T-helper 2 cell treated with Interferon-gamma antibody and Interleukin-4, amounts not matched to agents 5 μg/mL and 100 μg/mL, for 36 hours (primary cell): ENCODE results near the gene DHCR7.

ENCODE experiments used
- DNase-seq: peaks from one replicate; pipeline ENCODE4 v3.0.0; 2021; ENCODE audit warnings: low spot score
- H3K27ac Mint-ChIP-seq: one replicate; pipeline ENCODE4 v1.8.0; 2021; ENCODE audit warnings: mild to moderate bottlenecking, mixed read lengths
- H3K27me3 Mint-ChIP-seq: one replicate; pipeline ENCODE4 v1.8.0; 2021; ENCODE audit warnings: low read depth, mixed read lengths
- H3K36me3 Mint-ChIP-seq: one replicate; pipeline ENCODE4 v1.8.0; 2021; ENCODE audit warnings: low read depth, mixed read lengths
- H3K4me1 Mint-ChIP-seq: one replicate; pipeline ENCODE4 v1.8.0; 2021; ENCODE audit warnings: low read depth, mixed read lengths
- H3K4me3 Mint-ChIP-seq: one replicate; pipeline ENCODE4 v1.8.0; 2022; ENCODE audit warnings: mild to moderate bottlenecking, moderate library complexity, mixed read lengths
- H3K9me3 Mint-ChIP-seq: one replicate; pipeline ENCODE4 v1.8.0; 2021; ENCODE audit warnings: mixed read lengths

The DHCR7 gene

GRCh38 chr11:71408826-71409225 is 39.4 kb downstream of the DHCR7 start:
- no peak overlapping the region for H3K4me3 Mint-ChIP-seq
- no peak overlapping the region for H3K27ac Mint-ChIP-seq
- H3K4me1 Mint-ChIP-seq = no peaks in the 10 kb centered on the region
- DNase-seq = no peak
- no peaks in the 10 kb centered on the region for H3K27me3 Mint-ChIP-seq
- no peaks in the 10 kb centered on the region for H3K36me3 Mint-ChIP-seq
- peaks cover 4% of the 10 kb centered on the region for H3K9me3 Mint-ChIP-seq

GRCh38 chr11:71407356-71407755 is 40.8 kb downstream of the DHCR7 start:
- Mint-ChIP-seq H3K9me3 (peaks cover 5% of the 10 kb centered on the region), H3K27ac (no peak overlapping the region), H3K36me3 (no peaks in the 10 kb centered on the region), H3K4me3 (no peak overlapping the region), H3K27me3 (no peaks in the 10 kb centered on the region), H3K4me1 (no peaks in the 10 kb centered on the region)
- DNase-seq = no peak

- Mint-ChIP-seq H3K27me3 (no peaks in the 10 kb centered on the region), H3K4me1 (no peaks in the 10 kb centered on the region), H3K9me3 (peaks cover 5% of the 10 kb centered on the region), H3K4me3 (no peak overlapping the region), H3K27ac (no peak overlapping the region), H3K36me3 (no peaks in the 10 kb centered on the region)
- no peak for DNase-seq
Measured at GRCh38 chr11:71406681-71407080, 41.5 kb downstream of the DHCR7 start.

- Mint-ChIP-seq H3K4me3 (no peak overlapping the region), H3K4me1 (no peaks in the 10 kb centered on the region), H3K36me3 (no peaks in the 10 kb centered on the region), H3K9me3 (peaks cover 5% of the 10 kb centered on the region), H3K27me3 (no peaks in the 10 kb centered on the region), H3K27ac (no peak overlapping the region)
- no peak for DNase-seq
Measured at GRCh38 chr11:71404209-71404608, 44.0 kb downstream of the DHCR7 start.

GRCh38 chr11:71402878-71403277 is 45.3 kb downstream of the DHCR7 start:
- Mint-ChIP-seq H3K27me3 (no peaks in the 10 kb centered on the region), H3K9me3 (peaks cover 5% of the 10 kb centered on the region), H3K27ac (no peak overlapping the region), H3K4me3 (no peak overlapping the region), H3K4me1 (no peaks in the 10 kb centered on the region), H3K36me3 (no peaks in the 10 kb centered on the region)
- DNase-seq = no peak

GRCh38 chr11:71400216-71400615 is 48.0 kb downstream of the DHCR7 start:
- H3K4me1 Mint-ChIP-seq = no peaks in the 10 kb centered on the region
- no peak overlapping the region for H3K4me3 Mint-ChIP-seq
- H3K9me3 Mint-ChIP-seq = peaks cover 5% of the 10 kb centered on the region
- no peaks in the 10 kb centered on the region for H3K27me3 Mint-ChIP-seq
- H3K36me3 Mint-ChIP-seq = no peaks in the 10 kb centered on the region
- H3K27ac Mint-ChIP-seq = no peak overlapping the region
- DNase-seq = no peak

GRCh38 chr11:71399341-71399740 is 48.9 kb downstream of the DHCR7 start:
- Mint-ChIP-seq H3K27me3 (no peaks in the 10 kb centered on the region), H3K9me3 (peaks cover 5% of the 10 kb centered on the region), H3K36me3 (no peaks in the 10 kb centered on the region), H3K4me3 (no peak overlapping the region), H3K27ac (no peak overlapping the region), H3K4me1 (no peaks in the 10 kb centered on the region)
- DNase-seq = no peak

- Mint-ChIP-seq H3K9me3 (no peaks in the 10 kb centered on the region), H3K4me1 (no peaks in the 10 kb centered on the region), H3K27ac (no peak overlapping the region), H3K36me3 (no peaks in the 10 kb centered on the region), H3K27me3 (no peaks in the 10 kb centered on the region), H3K4me3 (no peak overlapping the region)
- no peak for DNase-seq
Measured at GRCh38 chr11:71397961-71398360, 50.2 kb downstream of the DHCR7 start.

- DNase-seq = no peak
- no peaks in the 10 kb centered on the region for H3K9me3 Mint-ChIP-seq
- no peak overlapping the region for H3K27ac Mint-ChIP-seq
- H3K4me1 Mint-ChIP-seq = no peaks in the 10 kb centered on the region
- no peaks in the 10 kb centered on the region for H3K27me3 Mint-ChIP-seq
- H3K36me3 Mint-ChIP-seq = no peaks in the 10 kb centered on the region
- no peak overlapping the region for H3K4me3 Mint-ChIP-seq
Measured at GRCh38 chr11:71397331-71397860, 50.8 kb downstream of the DHCR7 start.

GRCh38 chr11:71396548-71397123 is 51.6 kb downstream of the DHCR7 start:
- Mint-ChIP-seq H3K27ac (no peak overlapping the region), H3K36me3 (no peaks in the 10 kb centered on the region), H3K9me3 (no peaks in the 10 kb centered on the region), H3K4me1 (no peaks in the 10 kb centered on the region), H3K4me3 (no peak overlapping the region), H3K27me3 (peaks cover 5% of the 10 kb centered on the region)
- no peak for DNase-seq

GRCh38 chr11:71395774-71396173 is 52.4 kb downstream of the DHCR7 start:
- H3K4me3 Mint-ChIP-seq = no peak overlapping the region
- no peak for DNase-seq
- no peaks in the 10 kb centered on the region for H3K4me1 Mint-ChIP-seq
- no peak overlapping the region for H3K27ac Mint-ChIP-seq
- H3K36me3 Mint-ChIP-seq = no peaks in the 10 kb centered on the region
- H3K9me3 Mint-ChIP-seq = no peaks in the 10 kb centered on the region
- peaks cover 5% of the 10 kb centered on the region for H3K27me3 Mint-ChIP-seq

GRCh38 chr11:71395263-71395560 is 53.0 kb downstream of the DHCR7 start:
- Mint-ChIP-seq H3K9me3 (no peaks in the 10 kb centered on the region), H3K27me3 (peaks cover 5% of the 10 kb centered on the region), H3K27ac (no peak overlapping the region), H3K36me3 (no peaks in the 10 kb centered on the region), H3K4me3 (no peak overlapping the region), H3K4me1 (no peaks in the 10 kb centered on the region)
- no peak for DNase-seq

GRCh38 chr11:71393283-71393682 is 54.9 kb downstream of the DHCR7 start:
- Mint-ChIP-seq H3K27ac (no peak overlapping the region), H3K36me3 (no peaks in the 10 kb centered on the region), H3K4me1 (no peaks in the 10 kb centered on the region), H3K4me3 (no peak overlapping the region), H3K9me3 (no peaks in the 10 kb centered on the region), H3K27me3 (peaks cover 5% of the 10 kb centered on the region)
- no peak for DNase-seq

- DNase-seq = no peak
- no peak overlapping the region for H3K4me3 Mint-ChIP-seq
- no peak overlapping the region for H3K27ac Mint-ChIP-seq
- H3K9me3 Mint-ChIP-seq = peaks cover 10% of the 10 kb centered on the region
- no peaks in the 10 kb centered on the region for H3K4me1 Mint-ChIP-seq
- H3K27me3 Mint-ChIP-seq = peaks cover 5% of the 10 kb centered on the region
- H3K36me3 Mint-ChIP-seq = no peaks in the 10 kb centered on the region
Measured at GRCh38 chr11:71391796-71392195, 56.4 kb downstream of the DHCR7 start.

GRCh38 chr11:71391352-71391751 is 56.8 kb downstream of the DHCR7 start:
- Mint-ChIP-seq H3K9me3 (peaks cover 10% of the 10 kb centered on the region), H3K4me1 (no peaks in the 10 kb centered on the region), H3K27me3 (peaks cover 5% of the 10 kb centered on the region), H3K36me3 (no peaks in the 10 kb centered on the region), H3K4me3 (no peak overlapping the region), H3K27ac (no peak overlapping the region)
- DNase-seq = no peak
